Caco-2 (cell line): ENCODE results near the gene MED29. TPM values are rescaled to one million over a fixed set of nuclear protein-coding genes. Genes with fewer than 3 reads are reported as not detected.
A peak's percentile ranks its signal among the peaks of the same experiment; 100 is the strongest.

Source experiments
- BruUV-seq: library from RNA; stranded (reverse); fragments of 400-500 nt; replicated peaks from 2 replicates; lab custom pipeline; 2021; lab: Mats Ljungman, UMichigan
- CTCF ChIA-PET: fragments of 300-600 bp; sonication (Branson Sonifier 250); formaldehyde crosslinking; loops from one replicate; lab custom pipeline; 2022; ENCODE audit warnings: antibody characterized with exemption; lab: Charles Lee
- POLR2A ChIA-PET: fragments of 300-600 bp; sonication (Branson Sonifier 250); formaldehyde crosslinking; loops from one replicate; lab custom pipeline; 2022; ENCODE audit warnings: antibody characterized with exemption; lab: Charles Lee
- DNase-seq, 2 experiments: peaks; one replicate each; pipeline versions ENCODE4 v3.0.0 to v3.0.0-alpha.2; 2020 to 2022
- H3K27me3 ChIP-seq: replicated peaks from 2 replicates; pipeline ENCODE4 v1.6.0; 2011; ENCODE audit warnings: low read length; ENCODE audit not compliant: control insufficient read depth, insufficient read depth
- H3K36me3 ChIP-seq: 2 replicates; pipeline ENCODE4 v1.5.1; 2011; ENCODE audit warnings: low read length; ENCODE audit not compliant: control insufficient read depth, insufficient read depth
- H3K4me1 ChIP-seq: fragments of 250-450 bp; sonication (Bioruptor Pico); 2 replicates; pipeline ENCODE4 v1.5.1; 2020; ENCODE audit warnings: mild to moderate bottlenecking
- H3K4me3 ChIP-seq: 2 replicates; pipeline ENCODE4 v1.5.1; 2011; ENCODE audit warnings: low read depth, mild to moderate bottlenecking, control low read depth, low read length
- H3K9me3 ChIP-seq: fragments of 250-450 bp; sonication (Bioruptor Pico); 2 replicates; pipeline ENCODE4 v1.5.1; 2020; ENCODE audit warnings: mild to moderate bottlenecking, moderate library complexity
- H3K27ac Mint-ChIP-seq: one replicate; pipeline ENCODE4 v1.8.0; 2022; ENCODE audit warnings: mixed read lengths; ENCODE audit not compliant: unreplicated experiment
- H3K27me3 Mint-ChIP-seq: one replicate; pipeline ENCODE4 v1.8.0; 2022; ENCODE audit warnings: mixed read lengths; ENCODE audit not compliant: insufficient read depth, unreplicated experiment
- H3K36me3 Mint-ChIP-seq: one replicate; pipeline ENCODE4 v1.8.0; 2022; ENCODE audit warnings: mild to moderate bottlenecking, mixed read lengths; ENCODE audit not compliant: insufficient read depth, unreplicated experiment
- H3K4me1 Mint-ChIP-seq: one replicate; pipeline ENCODE4 v1.8.0; 2022; ENCODE audit warnings: low read depth, mixed read lengths; ENCODE audit not compliant: unreplicated experiment
- H3K4me3 Mint-ChIP-seq: one replicate; pipeline ENCODE4 v1.8.0; 2022; ENCODE audit warnings: mild to moderate bottlenecking, moderate library complexity, mixed read lengths; ENCODE audit not compliant: unreplicated experiment
- H3K9me3 Mint-ChIP-seq: one replicate; pipeline ENCODE4 v1.8.0; 2022; ENCODE audit warnings: mixed read lengths; ENCODE audit not compliant: unreplicated experiment
- intact Hi-C: fragments of 100-400 bp; cut with micrococcal nuclease; formaldehyde crosslinking; loops from one replicate; pipeline ENCODE4 v1.10.0; 2022; ENCODE audit not compliant: unreplicated experiment
- total RNA-seq: library from RNA; stranded (reverse); gene quantifications from 2 replicates; pipeline ENCODE4 v1.2.3, GENCODE V29; 2022
- TF ChIP-seq, protein P1 (sequence below), 2 experiments: fragments of 200-600 bp in 1 of 2; IDR thresholded peaks; 1 replicate in 1 of 2; 2 replicates in 1 of 2; pipeline versions ENCODE4 v1.5.1 to v1.8.0; 2011 to 2022; ENCODE audit warnings: antibody characterized with exemption in 1 of 2, control low read depth in 1 of 2, inconsistent platforms in 1 of 2, low read depth in 1 of 2, low read length in 1 of 2, mild to moderate bottlenecking in 1 of 2, moderate library complexity in 1 of 2; ENCODE audit not compliant: insufficient read depth in 1 of 2, severe bottlenecking in 1 of 2, unreplicated experiment in 1 of 2

MED29 gene
- total RNA-seq, 1 experiment from 2014 or later: 50.8 TPM

DNA sequence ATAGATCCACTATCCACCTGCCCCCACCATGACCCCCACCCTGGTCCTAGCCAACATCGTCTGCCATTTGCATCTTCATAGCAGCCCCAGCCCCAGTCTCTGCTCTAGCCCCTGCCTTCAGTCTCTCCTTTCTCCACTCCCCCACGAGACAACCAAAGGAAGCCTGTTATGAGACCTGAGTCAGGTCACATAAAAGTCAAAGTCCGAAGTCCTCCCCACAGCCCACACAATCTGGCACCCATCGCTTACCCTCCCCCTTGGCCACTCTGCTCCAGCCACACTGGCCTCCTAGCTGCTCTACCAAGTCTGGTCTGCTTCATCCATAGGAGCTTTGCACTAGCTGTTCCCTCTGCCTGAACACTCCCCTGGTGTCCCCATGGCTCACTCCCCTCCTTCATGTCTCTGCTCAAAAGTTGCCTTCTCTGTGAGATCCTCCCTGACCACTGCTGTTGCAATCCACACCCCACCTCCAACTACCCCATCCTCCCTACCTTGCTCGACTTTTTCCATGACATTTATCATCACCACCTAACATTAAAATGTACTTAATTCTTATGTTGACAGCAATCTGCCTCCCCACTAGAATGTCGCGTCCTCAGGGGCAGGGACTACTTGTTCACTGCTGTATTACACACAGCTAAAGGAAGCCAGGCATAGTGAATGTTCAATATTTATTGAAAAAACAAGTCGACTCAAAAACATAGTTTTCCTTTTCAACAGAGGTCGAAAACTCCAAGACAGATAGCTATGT, 20.1 kb downstream of the MED29 start:
- TF ChIP-seq, protein P1, sequence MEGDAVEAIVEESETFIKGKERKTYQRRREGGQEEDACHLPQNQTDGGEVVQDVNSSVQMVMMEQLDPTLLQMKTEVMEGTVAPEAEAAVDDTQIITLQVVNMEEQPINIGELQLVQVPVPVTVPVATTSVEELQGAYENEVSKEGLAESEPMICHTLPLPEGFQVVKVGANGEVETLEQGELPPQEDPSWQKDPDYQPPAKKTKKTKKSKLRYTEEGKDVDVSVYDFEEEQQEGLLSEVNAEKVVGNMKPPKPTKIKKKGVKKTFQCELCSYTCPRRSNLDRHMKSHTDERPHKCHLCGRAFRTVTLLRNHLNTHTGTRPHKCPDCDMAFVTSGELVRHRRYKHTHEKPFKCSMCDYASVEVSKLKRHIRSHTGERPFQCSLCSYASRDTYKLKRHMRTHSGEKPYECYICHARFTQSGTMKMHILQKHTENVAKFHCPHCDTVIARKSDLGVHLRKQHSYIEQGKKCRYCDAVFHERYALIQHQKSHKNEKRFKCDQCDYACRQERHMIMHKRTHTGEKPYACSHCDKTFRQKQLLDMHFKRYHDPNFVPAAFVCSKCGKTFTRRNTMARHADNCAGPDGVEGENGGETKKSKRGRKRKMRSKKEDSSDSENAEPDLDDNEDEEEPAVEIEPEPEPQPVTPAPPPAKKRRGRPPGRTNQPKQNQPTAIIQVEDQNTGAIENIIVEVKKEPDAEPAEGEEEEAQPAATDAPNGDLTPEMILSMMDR (IDR thresholded peaks at IDR 0.05; ENCODE audit: insufficient read depth in 1 of 2, low read depth in 1 of 2, low read length in 1 of 2, severe bottlenecking in 1 of 2, unreplicated experiment in 1 of 2): no peak
- peak overlapping the region; percentile 66 for H3K4me3 ChIP-seq

DNA sequence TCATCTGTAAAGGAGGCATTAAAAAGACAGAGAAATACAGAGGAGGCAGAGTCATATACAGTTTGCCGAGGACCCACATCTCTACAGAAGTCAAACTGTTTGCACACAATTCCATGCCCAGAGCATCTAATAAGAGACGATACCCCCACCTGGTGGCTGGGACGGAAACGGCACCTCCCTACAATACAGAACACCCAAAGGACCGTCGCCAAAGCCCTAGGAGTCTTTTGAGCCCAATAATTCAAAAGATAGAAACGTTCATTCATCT, 20.6 kb downstream of the MED29 start:
- peaks cover 4% of the 10 kb centered on the region; the same call in 1 of the 2 replicates for H3K36me3 ChIP-seq
- BruUV-seq: no TSS peak
- CTCF ChIA-PET: interaction anchor here (0.6 to 2.5 kb wide), 7 partner anchors 9 to 436 kb away, joined by 3 to 52 read pairs (median 3); partner anchors contain the start of genes MED29 and PAF1
- peak; percentile 94 for DNase-seq
- H3K4me1 ChIP-seq: peaks cover 30% of the 10 kb centered on the region
- intact Hi-C loops: loop anchor here (1.0 kb wide), 6 partner anchors 9 to 289 kb away; no protein-coding TSS in a partner anchor
- H3K4me1 Mint-ChIP-seq: peaks cover 40% of the 10 kb centered on the region
- H3K4me3 Mint-ChIP-seq: peak overlapping the region; percentile 77
- TF ChIP-seq, protein P1 (IDR thresholded peaks at IDR 0.05; ENCODE audit: insufficient read depth in 1 of 2, low read depth in 1 of 2, low read length in 1 of 2, severe bottlenecking in 1 of 2, unreplicated experiment in 1 of 2): peak; percentile 89 to 97
- H3K27me3 ChIP-seq: no peaks in the 10 kb centered on the region
- no peaks in the 10 kb centered on the region for H3K9me3 Mint-ChIP-seq
- peaks cover 3% of the 10 kb centered on the region for H3K27me3 Mint-ChIP-seq
- H3K4me3 ChIP-seq: peak overlapping the region; percentile 29
- H3K9me3 ChIP-seq: no peaks in the 10 kb centered on the region
- peaks cover 70% of the 10 kb centered on the region for H3K36me3 Mint-ChIP-seq
- POLR2A ChIA-PET: interaction anchor here (0.5 to 2.3 kb wide), 7 partner anchors 9 to 1366 kb away, joined by 3 to 20 read pairs (median 7); partner anchors contain the start of genes MED29, PAF1, RAB4B and RPS16
- H3K27ac Mint-ChIP-seq: peak overlapping the region; percentile 90

More for the DNA sequence above, 20.1 kb downstream of the MED29 start:
- intact Hi-C loops: loop anchor here (1.0 kb wide), 2 partner anchors 14 to 289 kb away; no protein-coding TSS in a partner anchor
- Mint-ChIP-seq H3K9me3 (no peaks in the 10 kb centered on the region), H3K27me3 (peaks cover 3% of the 10 kb centered on the region), H3K4me1 (peaks cover 43% of the 10 kb centered on the region), H3K27ac (peak overlapping the region; percentile 90), H3K4me3 (peak overlapping the region; percentile 77), H3K36me3 (peaks cover 75% of the 10 kb centered on the region)
- H3K4me1 ChIP-seq: peaks cover 30% of the 10 kb centered on the region
- peaks cover 4% of the 10 kb centered on the region; the same call in 1 of the 2 replicates for H3K36me3 ChIP-seq
- BruUV-seq: no TSS peak
- CTCF ChIA-PET: interaction anchor here (0.6 to 2.5 kb wide), 7 partner anchors 9 to 435 kb away, joined by 3 to 52 read pairs (median 3); partner anchors contain the start of genes MED29 and PAF1
- DNase-seq: peak; percentile 67 to 83
- no peaks in the 10 kb centered on the region for H3K9me3 ChIP-seq
- H3K27me3 ChIP-seq: no peaks in the 10 kb centered on the region
- POLR2A ChIA-PET: interaction anchor here (0.5 to 2.3 kb wide), 8 partner anchors 9 to 1367 kb away, joined by 3 to 20 read pairs (median 6); partner anchors contain the start of genes MED29, PAF1, RAB4B and RPS16
